ENCODE data around the gene IGSF6.
"Not testable (repeated sequence)": the region's sequence is repeated elsewhere in the genome, so short reads cannot be mapped to it uniquely, and the experiment has no call there.

Gene IGSF6

DNA sequence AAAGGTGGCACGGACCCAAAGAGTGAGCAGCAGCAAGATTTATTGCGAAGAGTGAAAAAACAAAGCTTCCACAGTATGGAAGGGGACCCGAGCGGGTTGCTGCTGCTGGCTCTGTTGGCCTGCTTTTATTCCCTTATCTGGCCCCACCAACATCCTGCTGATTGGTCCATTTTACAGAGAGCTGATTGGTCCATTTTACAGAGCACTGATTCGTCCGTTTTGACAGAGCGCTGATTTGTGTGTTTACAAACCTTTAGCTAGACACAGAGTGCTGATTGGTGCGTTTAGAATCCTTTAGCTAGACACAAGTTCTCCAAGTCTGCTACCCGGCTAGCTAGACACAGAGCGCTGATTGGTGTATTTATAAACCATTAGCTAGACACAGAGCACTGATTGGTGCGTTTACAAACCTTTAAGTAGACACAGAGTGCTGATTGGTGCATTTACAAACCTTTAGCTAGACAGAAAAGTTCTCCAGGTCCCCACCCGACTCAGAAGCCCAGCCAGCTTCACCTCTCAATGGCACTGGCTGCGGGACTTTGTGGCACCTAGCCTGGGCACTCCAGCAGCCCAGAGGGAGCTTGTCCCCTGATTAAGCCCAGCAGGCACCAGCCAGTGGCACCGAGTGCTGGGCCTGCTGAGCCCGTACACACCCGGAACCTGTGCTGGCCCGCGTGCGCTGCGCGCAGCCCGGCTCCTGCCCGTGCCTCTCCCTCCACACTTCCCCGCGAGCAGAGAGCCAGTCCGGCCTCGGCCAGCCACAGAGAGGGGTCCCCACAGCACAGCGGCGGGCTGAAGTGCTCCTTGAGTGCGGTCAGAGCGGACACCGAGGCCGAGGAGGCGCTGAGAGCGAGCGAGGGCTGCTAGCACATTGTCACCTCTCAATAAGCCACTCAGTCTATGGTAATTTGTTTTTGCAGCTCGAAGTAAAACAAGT is 15.1 kb downstream of the IGSF6 start:
- no peak for DNase-seq (ENCODE audit: low read depth)
- H3K4me3 ChIP-seq (ENCODE audit: low read depth, low read length), result no peak overlapping the region
- TF ChIP-seq, protein P1, sequence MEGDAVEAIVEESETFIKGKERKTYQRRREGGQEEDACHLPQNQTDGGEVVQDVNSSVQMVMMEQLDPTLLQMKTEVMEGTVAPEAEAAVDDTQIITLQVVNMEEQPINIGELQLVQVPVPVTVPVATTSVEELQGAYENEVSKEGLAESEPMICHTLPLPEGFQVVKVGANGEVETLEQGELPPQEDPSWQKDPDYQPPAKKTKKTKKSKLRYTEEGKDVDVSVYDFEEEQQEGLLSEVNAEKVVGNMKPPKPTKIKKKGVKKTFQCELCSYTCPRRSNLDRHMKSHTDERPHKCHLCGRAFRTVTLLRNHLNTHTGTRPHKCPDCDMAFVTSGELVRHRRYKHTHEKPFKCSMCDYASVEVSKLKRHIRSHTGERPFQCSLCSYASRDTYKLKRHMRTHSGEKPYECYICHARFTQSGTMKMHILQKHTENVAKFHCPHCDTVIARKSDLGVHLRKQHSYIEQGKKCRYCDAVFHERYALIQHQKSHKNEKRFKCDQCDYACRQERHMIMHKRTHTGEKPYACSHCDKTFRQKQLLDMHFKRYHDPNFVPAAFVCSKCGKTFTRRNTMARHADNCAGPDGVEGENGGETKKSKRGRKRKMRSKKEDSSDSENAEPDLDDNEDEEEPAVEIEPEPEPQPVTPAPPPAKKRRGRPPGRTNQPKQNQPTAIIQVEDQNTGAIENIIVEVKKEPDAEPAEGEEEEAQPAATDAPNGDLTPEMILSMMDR (IDR thresholded peaks at IDR 0.05; ENCODE audit: control insufficient read depth, extremely low read depth, insufficient read depth), result no peak

DNA sequence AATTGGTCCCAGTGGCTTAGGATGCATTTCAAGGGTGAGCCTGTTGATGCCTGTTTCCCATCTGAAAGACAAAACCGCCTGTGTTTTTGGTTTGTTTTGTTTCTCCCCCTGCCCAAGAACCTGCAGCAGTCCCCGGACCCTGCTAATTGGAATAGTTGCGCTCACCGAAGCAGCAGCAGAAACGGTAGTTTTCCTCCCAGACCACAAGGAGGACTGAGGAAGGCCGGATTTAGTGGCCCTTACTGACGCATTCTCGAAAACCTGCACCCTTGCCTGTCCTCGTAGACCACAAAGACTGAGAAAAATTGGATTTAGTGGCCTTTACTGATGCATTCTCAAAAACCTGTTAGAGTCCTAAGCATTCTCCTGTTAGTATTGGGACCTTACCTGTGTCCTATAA is 16.7 kb downstream of the IGSF6 start:
- not testable (repeated sequence) for DNase-seq (ENCODE audit: low read depth); H3K4me3 ChIP-seq (ENCODE audit: low read depth, low read length)

DNA sequence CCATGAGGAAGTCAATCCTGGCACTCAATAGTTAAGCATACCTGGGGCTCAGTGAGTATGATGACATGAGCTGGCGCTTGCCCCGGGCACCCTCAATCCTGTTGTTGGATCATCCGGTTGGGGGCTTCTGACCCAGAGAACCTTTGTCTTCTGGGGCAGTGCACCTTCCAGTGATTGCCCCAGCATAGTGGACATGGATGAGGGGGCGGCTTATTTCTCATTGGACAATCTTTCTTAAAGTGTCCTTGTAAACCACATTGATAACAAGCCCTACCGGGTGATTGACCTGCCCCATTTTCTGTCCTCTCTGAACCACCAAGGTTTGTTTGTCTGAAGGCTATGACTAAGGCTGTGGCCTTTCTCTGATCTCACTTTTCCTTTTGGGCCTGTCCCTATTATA is 18.2 kb downstream of the IGSF6 start:
- H3K4me3 ChIP-seq (ENCODE audit: low read depth, low read length), result no peak overlapping the region
- TF ChIP-seq, protein P1 (IDR thresholded peaks at IDR 0.05; ENCODE audit: control insufficient read depth, extremely low read depth, insufficient read depth), result no peak
- DNase-seq (ENCODE audit: low read depth), result no peak

DNA sequence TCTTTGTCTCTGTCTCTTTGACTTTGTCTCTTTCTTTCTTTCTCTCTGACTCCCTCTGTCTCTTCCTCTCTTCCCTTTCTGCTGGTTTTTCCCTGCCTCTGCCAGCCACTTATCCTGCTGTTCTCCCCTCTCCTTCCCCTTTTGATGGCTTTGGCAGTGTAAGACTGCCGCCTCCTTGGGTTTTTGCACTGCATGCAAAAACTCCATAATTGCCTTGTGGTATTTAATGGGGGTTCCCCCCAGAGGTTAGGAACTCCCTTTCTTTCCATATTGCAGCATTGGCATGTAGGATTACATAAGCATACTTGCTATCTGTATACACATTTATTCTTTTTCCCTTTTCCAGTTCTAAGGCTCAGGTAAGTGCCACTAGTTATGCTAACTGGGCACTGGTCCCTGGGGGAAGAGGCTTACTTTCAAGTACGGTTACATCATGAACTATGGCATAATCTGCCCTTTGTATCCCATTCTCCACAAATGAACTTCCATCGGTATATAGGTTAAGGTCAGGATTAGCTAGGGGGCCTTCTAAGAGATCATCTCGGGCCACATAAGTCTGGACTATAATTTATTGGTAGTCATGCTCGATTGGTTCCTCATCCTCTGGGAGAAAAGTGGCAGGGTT is 20.3 kb downstream of the IGSF6 start:
- not testable (repeated sequence) for H3K4me3 ChIP-seq (ENCODE audit: low read depth, low read length); DNase-seq (ENCODE audit: low read depth)

DNA sequence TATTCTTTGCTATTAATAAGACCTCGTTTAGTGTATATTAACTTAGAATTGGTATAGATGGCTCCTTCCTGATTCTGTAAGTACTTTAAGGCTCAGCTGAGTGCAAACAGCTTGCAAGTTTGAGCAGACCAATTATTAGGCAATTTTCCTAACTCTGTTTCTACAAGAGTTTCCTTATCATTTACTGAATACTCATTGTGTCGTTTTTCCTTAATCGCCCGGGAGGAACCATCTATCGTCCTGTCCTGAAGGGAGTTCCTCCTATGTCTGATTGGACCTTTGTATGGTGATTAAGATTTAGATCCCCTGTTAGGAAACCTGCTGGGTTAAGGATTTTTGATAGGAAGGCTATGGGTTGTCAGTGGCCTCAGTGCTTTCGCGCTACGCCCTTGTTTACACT is 21.0 kb downstream of the IGSF6 start:
- H3K4me3 ChIP-seq (ENCODE audit: low read depth, low read length); DNase-seq (ENCODE audit: low read depth): not testable (repeated sequence)

DNA sequence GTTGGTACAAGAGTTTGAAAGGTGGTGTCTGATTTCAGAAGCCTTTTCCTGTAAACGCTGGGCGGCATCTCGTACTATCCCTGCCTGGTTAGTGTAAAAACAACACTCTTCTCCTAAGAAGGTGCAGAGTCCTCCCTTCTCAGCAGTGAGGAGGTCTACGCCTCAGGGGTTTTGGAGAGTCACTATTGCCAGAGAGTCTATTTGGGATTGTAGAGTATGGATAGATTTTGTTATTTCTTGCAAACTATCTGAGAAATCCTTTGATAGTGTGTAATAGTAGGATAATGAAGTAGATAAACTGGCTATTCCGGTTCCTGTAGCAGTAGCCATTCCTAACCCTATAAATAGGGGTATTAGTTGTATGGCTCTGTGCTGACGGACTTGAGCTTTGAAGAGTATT is 21.5 kb downstream of the IGSF6 start:
- not testable (repeated sequence) for DNase-seq (ENCODE audit: low read depth); H3K4me3 ChIP-seq (ENCODE audit: low read depth, low read length)

DNA sequence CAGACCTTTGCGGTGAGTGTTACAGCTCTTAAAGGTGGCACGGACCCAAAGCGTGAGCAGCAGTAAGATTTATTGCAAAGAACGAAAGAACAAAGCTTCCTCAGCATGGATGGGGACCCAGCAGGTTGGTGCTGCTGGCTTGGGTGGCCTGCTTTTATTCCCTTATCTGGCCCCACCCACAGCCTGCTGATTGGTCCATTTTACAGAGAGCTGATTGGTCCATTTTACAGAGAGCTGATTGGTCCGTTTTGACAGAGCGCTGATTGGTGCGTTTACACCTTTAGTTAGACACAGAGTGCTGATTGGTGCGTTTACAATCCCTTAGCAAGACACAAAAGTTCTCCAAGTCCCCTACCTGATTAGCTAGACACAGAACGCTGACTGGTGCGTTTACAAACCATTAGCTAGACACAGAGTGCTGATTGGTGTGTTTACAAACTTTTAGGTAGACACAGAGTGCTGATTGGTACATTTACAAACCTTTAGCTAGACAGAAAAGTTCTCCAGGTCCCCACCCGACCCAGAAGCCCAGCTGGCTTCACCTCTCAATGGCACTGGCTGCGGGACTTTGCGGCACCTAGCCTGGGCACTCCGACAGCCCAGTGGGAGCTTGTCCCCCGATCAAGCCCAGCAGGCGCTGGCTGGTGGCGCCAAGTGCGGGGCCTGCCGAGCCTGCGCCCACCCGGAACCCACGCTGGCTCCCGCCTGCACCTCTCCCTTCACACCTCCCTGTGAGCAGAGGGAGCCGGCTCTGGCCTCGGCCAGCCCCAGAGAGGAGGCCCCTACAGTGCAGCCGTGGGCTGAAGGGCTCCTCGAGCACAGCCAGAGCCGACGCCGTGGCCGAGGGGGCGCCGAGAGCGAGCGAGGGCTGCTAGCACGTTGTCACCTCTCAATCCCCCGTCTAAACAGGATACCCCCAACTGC is 22.5 kb downstream of the IGSF6 start:
- not testable (repeated sequence) for DNase-seq (ENCODE audit: low read depth); H3K4me3 ChIP-seq (ENCODE audit: low read depth, low read length)

DNA sequence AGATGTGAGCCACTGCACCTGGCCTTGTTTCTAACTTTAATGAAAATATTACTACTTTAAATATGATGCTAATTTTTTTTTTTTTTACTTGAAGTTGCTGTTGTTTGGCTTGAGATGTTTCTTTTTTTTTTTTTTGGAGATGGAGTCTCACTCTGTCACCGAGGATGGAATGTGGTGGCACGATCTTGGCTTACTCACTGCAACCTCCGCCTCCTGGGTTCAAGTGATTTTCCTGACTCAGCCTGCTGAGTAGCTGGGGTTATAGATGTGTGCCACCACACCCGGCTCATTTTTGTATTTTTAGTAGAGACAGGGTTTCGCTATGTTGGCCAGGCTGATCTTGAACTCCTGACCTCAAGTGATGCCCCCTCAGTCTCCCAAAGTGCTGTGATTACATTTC is 23.6 kb downstream of the IGSF6 start:
- TF ChIP-seq, protein P1 (IDR thresholded peaks at IDR 0.05; ENCODE audit: control insufficient read depth, extremely low read depth, insufficient read depth), result no peak
- H3K4me3 ChIP-seq (ENCODE audit: low read depth, low read length), result no peak overlapping the region
- no peak for DNase-seq (ENCODE audit: low read depth)

DNA sequence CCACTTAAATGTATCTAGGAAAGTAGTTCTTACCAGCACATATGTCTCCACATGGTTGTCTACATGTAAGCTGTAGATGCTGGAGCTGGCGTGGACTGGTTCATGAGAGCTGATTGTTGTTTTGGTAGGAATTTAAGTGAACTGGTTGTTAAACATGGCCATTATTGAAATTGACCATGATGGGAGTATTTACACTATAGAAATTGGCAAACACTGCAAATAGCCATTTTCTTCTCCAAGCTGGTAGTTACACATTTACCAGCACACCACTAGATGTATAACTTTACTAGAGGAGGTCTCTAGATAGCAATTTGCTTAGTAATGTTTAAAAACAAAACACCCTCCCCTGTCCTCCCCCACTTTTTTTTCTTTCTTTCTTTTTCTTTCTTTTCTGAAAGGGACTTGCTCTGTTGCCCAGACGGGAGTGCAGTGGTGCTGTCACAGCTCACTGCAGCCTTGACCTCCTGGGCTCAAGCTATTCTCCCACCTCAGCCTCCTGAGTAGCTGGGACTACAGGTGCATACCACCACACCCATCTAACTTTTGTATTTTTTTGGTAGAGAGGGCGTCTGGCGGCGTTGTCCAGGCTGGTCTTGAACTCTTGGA is 24.2 kb downstream of the IGSF6 start:
- H3K4me3 ChIP-seq (ENCODE audit: low read depth, low read length), result no peak overlapping the region
- no peak for DNase-seq (ENCODE audit: low read depth)
- TF ChIP-seq, protein P1 (IDR thresholded peaks at IDR 0.05; ENCODE audit: control insufficient read depth, extremely low read depth, insufficient read depth), result no peak

Measured in LNCaP clone FGC (cell line).